OCI-LY7 (cell line): Measurements from ENCODE around the gene TOMM20. TPM values are rescaled to one million over a fixed set of nuclear protein-coding genes. Genes with fewer than 3 reads are reported as not detected.

Experiments used
- BruUV-seq: library from RNA; stranded (reverse); fragments of 400-500 nt; replicated peaks from 2 replicates; lab custom pipeline; 2021; lab: Mats Ljungman, UMichigan
- CTCF ChIA-PET: fragments of 300-600 bp; sonication (Branson Sonifier 250); formaldehyde crosslinking; loops from one replicate; lab custom pipeline; 2022; ENCODE audit warnings: antibody characterized with exemption; ENCODE audit not compliant: unreplicated experiment; lab: Charles Lee
- POLR2A ChIA-PET: fragments of 300-600 bp; sonication (Branson Sonifier 250); formaldehyde crosslinking; loops from one replicate; lab custom pipeline; 2022; ENCODE audit warnings: antibody characterized with exemption; lab: Charles Lee
- DNase-seq: peaks from one replicate; pipeline ENCODE4 v3.0.0-alpha.2; 2015; ENCODE audit warnings: low spot score
- H2AFZ ChIP-seq: fragments of 200-600 bp; sonication (generic), shearing (Covaris generic); 2 replicates; pipeline ENCODE4 v1.6.1; 2014; ENCODE audit warnings: mild to moderate bottlenecking, antibody characterized with exemption, low read length, moderate library complexity
- H3K27ac ChIP-seq: fragments of 200-600 bp; sonication (generic); 2 replicates; pipeline ENCODE4 v1.5.1; 2014; ENCODE audit warnings: mixed run types, low read depth, mild to moderate bottlenecking, moderate library complexity, low read length, inconsistent platforms; ENCODE audit not compliant: poor library complexity, severe bottlenecking
- H3K36me3 ChIP-seq: fragments of 200-600 bp; sonication (generic); 2 replicates; pipeline ENCODE4 v1.6.1; 2014; ENCODE audit warnings: mild to moderate bottlenecking, antibody characterized with exemption, low read length, moderate library complexity, mixed read lengths; ENCODE audit not compliant: insufficient read depth
- H3K4me1 ChIP-seq: fragments of 200-600 bp; sonication (generic); 2 replicates; pipeline ENCODE4 v1.5.1; 2014; ENCODE audit warnings: mild to moderate bottlenecking, low read length; ENCODE audit not compliant: insufficient read depth, poor library complexity, severe bottlenecking
- H3K4me2 ChIP-seq: fragments of 200-600 bp; sonication (generic); 2 replicates; pipeline ENCODE4 v1.6.1; 2014; ENCODE audit warnings: mild to moderate bottlenecking, low read length
- H3K4me3 ChIP-seq: fragments of 200-600 bp; sonication (generic); 2 replicates; pipeline ENCODE4 v1.5.1; 2014; ENCODE audit warnings: mild to moderate bottlenecking, low read depth, low read length; ENCODE audit not compliant: poor library complexity, severe bottlenecking
- H3K79me2 ChIP-seq: fragments of 200-600 bp; sonication (generic); 2 replicates; pipeline ENCODE4 v1.6.1; 2016; ENCODE audit warnings: low read depth, mild to moderate bottlenecking, low read length, moderate library complexity, mixed read lengths; ENCODE audit not compliant: insufficient read depth
- H3K9me2 ChIP-seq: fragments of 200-600 bp; sonication (generic); 2 replicates; pipeline ENCODE4 v1.6.1; 2016; ENCODE audit warnings: mild to moderate bottlenecking, low read length, mixed read lengths; ENCODE audit not compliant: insufficient read depth
- H3K9me3 ChIP-seq: fragments of 200-600 bp; sonication (generic); 2 replicates; pipeline ENCODE4 v1.6.1; 2014; ENCODE audit warnings: mild to moderate bottlenecking, mixed run types, low read length, mixed read lengths
- H4K20me1 ChIP-seq: fragments of 200-600 bp; sonication (generic); 2 replicates; pipeline ENCODE4 v1.6.1; 2014; ENCODE audit warnings: mild to moderate bottlenecking, antibody characterized with exemption, low read length, moderate library complexity, mixed read lengths; ENCODE audit not compliant: insufficient read depth
- CTCF ChIP-seq: fragments of 200-600 bp; sonication (generic); conservative IDR thresholded peaks from 2 replicates; pipeline ENCODE4 v1.5.1; 2014; ENCODE audit warnings: mild to moderate bottlenecking, antibody characterized with exemption, low read length, moderate library complexity, mixed read lengths
- EZH2phosphoT487 ChIP-seq: fragments of 200-600 bp; sonication (generic); IDR thresholded peaks from 2 replicates; pipeline ENCODE4 v1.6.1; 2018; ENCODE audit warnings: low read depth, borderline replicate concordance, mild to moderate bottlenecking, mixed run types, antibody characterized with exemption, low read length, moderate library complexity, mixed read lengths
- intact Hi-C: fragments of 100-400 bp; cut with micrococcal nuclease; formaldehyde crosslinking; loops from one replicate; pipeline ENCODE4 v1.10.0; 2022; ENCODE audit not compliant: unreplicated experiment
- total RNA-seq, 2 experiments: library from RNA; depleted of rRNA in 1 of 2; stranded (reverse); fragments of >200 nt in 1 of 2; shearing (Covaris generic) in 1 of 2; gene quantifications; 2 replicates each; pipeline ENCODE4 v1.2.3, GENCODE V29; 2014 to 2022

The TOMM20 gene
- total RNA-seq, 2 experiments from 2014 or later: 76.7 to 133 TPM

- intact Hi-C loops: no loop called here
- no peak for TF ChIP-seq EZH2phosphoT487
- TF ChIP-seq CTCF: no peak
- DNase-seq: no peak
- Histone ChIP-seq H4K20me1 (no peaks in the 10 kb centered on the region), H2AFZ (no peak overlapping the region), H3K4me1 (no peaks in the 10 kb centered on the region), H3K9me3 (no peaks in the 10 kb centered on the region), H3K4me3 (no peak overlapping the region), H3K9me2 (no peaks in the 10 kb centered on the region), H3K79me2 (no peaks in the 10 kb centered on the region), H3K36me3 (peaks cover 66% of the 10 kb centered on the region), H3K27ac (no peak overlapping the region), H3K4me2 (no peak overlapping the region)
- POLR2A ChIA-PET: no interaction called here
- CTCF ChIA-PET: interaction anchor here (0.6 kb wide), 1 partner anchor 47 kb away, joined by 3 read pairs; no protein-coding TSS in a partner anchor
- BruUV-seq: no TSS peak
Measured at GRCh38 chr1:235169986-235170385, 41.3 kb upstream of the TOMM20 start.

GRCh38 chr1:235168375-235168774, 39.7 kb upstream of the TOMM20 start:
- no peak for TF ChIP-seq EZH2phosphoT487
- no peak for TF ChIP-seq CTCF
- DNase-seq: no peak
- H3K9me2 ChIP-seq: no peaks in the 10 kb centered on the region
- H3K36me3 ChIP-seq: peaks cover 52% of the 10 kb centered on the region
- H3K4me3 ChIP-seq: no peak overlapping the region
- no peaks in the 10 kb centered on the region for H3K9me3 ChIP-seq
- H3K79me2 ChIP-seq: no peaks in the 10 kb centered on the region
- BruUV-seq: no TSS peak
- no peak overlapping the region for H3K4me2 ChIP-seq
- intact Hi-C loops: no loop called here
- no peak overlapping the region for H3K27ac ChIP-seq
- H4K20me1 ChIP-seq: no peaks in the 10 kb centered on the region
- ChIA-PET CTCF (no interaction called here), POLR2A (interaction anchor here (0.5 to 1.5 kb wide), 4 partner anchors 10 to 23 kb away, joined by 3 to 4 read pairs (median 3); no protein-coding TSS in a partner anchor)
- H2AFZ ChIP-seq: no peak overlapping the region
- no peaks in the 10 kb centered on the region for H3K4me1 ChIP-seq

GRCh38 chr1:235161685-235162327, 33.2 kb upstream of the TOMM20 start:
- Histone ChIP-seq H3K4me2 (peak overlapping the region; percentile 86), H3K4me1 (peaks cover 18% of the 10 kb centered on the region), H3K9me3 (no peaks in the 10 kb centered on the region), H2AFZ (peak overlapping the region; percentile 91), H4K20me1 (no peaks in the 10 kb centered on the region), H3K36me3 (peaks cover 29% of the 10 kb centered on the region), H3K27ac (peak overlapping the region; percentile 64), H3K4me3 (peak overlapping the region; percentile 85), H3K9me2 (no peaks in the 10 kb centered on the region), H3K79me2 (peaks cover 25% of the 10 kb centered on the region)
- intact Hi-C loops: loop anchor here (2.0 to 5.0 kb wide), 2 partner anchors 57 to 165 kb away; partner anchors contain the start of genes ARID4B and GGPS1
- CTCF ChIA-PET: interaction anchor here (0.6 kb wide), 1 partner anchor 669 kb away, joined by 3 read pairs; no protein-coding TSS in a partner anchor
- BruUV-seq: TSS peak; percentile 94
- no peak for TF ChIP-seq EZH2phosphoT487
- TF ChIP-seq CTCF: no peak
- no peak for DNase-seq
- POLR2A ChIA-PET: interaction anchor here (0.6 to 1.9 kb wide), 6 partner anchors 24 to 565 kb away, joined by 3 to 7 read pairs (median 4); partner anchors contain the start of gene TOMM20
